Neural progenitor cell (in vitro differentiated cells): Measurements from ENCODE around the gene GRIP1. TPM values are rescaled to one million over a fixed set of nuclear protein-coding genes. Genes with fewer than 3 reads are reported as not detected.

ENCODE experiments used
- DNase-seq: peaks from one replicate; pipeline ENCODE4 v3.0.0-alpha.2; 2016; ENCODE audit warnings: low spot score
- H2AFZ ChIP-seq: fragments of 200-600 bp; sonication (generic); replicated peaks from 2 replicates; pipeline ENCODE4 v1.6.1; 2016; ENCODE audit warnings: antibody characterized with exemption
- H3F3A ChIP-seq: fragments of 200-600 bp; sonication (generic); 2 replicates; pipeline ENCODE4 v1.6.1; 2016; ENCODE audit warnings: antibody characterized with exemption, low read depth
- H3K27ac ChIP-seq: fragments of 200-600 bp; sonication (generic); 2 replicates; pipeline ENCODE4 v1.5.1; 2016; ENCODE audit warnings: mild to moderate bottlenecking
- H3K27me3 ChIP-seq: fragments of 200-600 bp; sonication (generic); 2 replicates; pipeline ENCODE4 v1.6.1; 2016; ENCODE audit warnings: mild to moderate bottlenecking, moderate library complexity
- H3K36me3 ChIP-seq: fragments of 200-600 bp; sonication (generic); 2 replicates; pipeline ENCODE4 v1.5.1; 2016
- H3K4me1 ChIP-seq: fragments of 200-600 bp; sonication (generic); 2 replicates; pipeline ENCODE4 v1.6.1; 2016; ENCODE audit warnings: mixed run types
- H3K4me2 ChIP-seq: fragments of 200-600 bp; sonication (generic); 2 replicates; pipeline ENCODE4 v1.6.1; 2016
- H3K4me3 ChIP-seq: fragments of 200-600 bp; sonication (generic); 2 replicates; pipeline ENCODE4 v1.5.1; 2016
- H3K79me2 ChIP-seq: fragments of 200-600 bp; sonication (generic); 2 replicates; pipeline ENCODE4 v1.6.1; 2016; ENCODE audit warnings: low read depth
- H3K9ac ChIP-seq: fragments of 200-600 bp; sonication (generic); 2 replicates; pipeline ENCODE4 v1.6.1; 2016
- H3K9me3 ChIP-seq: fragments of 200-600 bp; sonication (generic); 2 replicates; pipeline ENCODE4 v1.5.1; 2016; ENCODE audit warnings: low read depth
- H4K20me1 ChIP-seq: fragments of 200-600 bp; sonication (generic); 2 replicates; pipeline ENCODE4 v1.6.1; 2016; ENCODE audit warnings: low read depth
- H3K27ac Mint-ChIP-seq: 3 replicates; pipeline ENCODE4 v1.8.0; 2021; ENCODE audit warnings: mixed read lengths
- H3K27me3 Mint-ChIP-seq: 2 replicates; pipeline ENCODE4 v1.8.0; 2022; ENCODE audit warnings: low read depth, mild to moderate bottlenecking, inconsistent platforms, moderate library complexity, mixed read lengths; ENCODE audit not compliant: insufficient read depth
- H3K36me3 Mint-ChIP-seq: 3 replicates; pipeline ENCODE4 v1.8.0; 2021; ENCODE audit warnings: mixed read lengths
- H3K4me1 Mint-ChIP-seq: 3 replicates; pipeline ENCODE4 v1.8.0; 2021; ENCODE audit warnings: mixed read lengths
- H3K4me3 Mint-ChIP-seq: 3 replicates; pipeline ENCODE4 v1.8.0; 2021; ENCODE audit warnings: mild to moderate bottlenecking, moderate library complexity, mixed read lengths
- H3K9me3 Mint-ChIP-seq: 3 replicates; pipeline ENCODE4 v1.8.0; 2020; ENCODE audit warnings: mixed read lengths
- CTCF ChIP-seq: fragments of 200-600 bp; sonication (generic); IDR thresholded peaks from 2 replicates; pipeline ENCODE4 v1.5.1; 2017; ENCODE audit warnings: antibody characterized with exemption, mild to moderate bottlenecking
- EZH2 ChIP-seq: fragments of 200-600 bp; sonication (generic); IDR thresholded peaks from 2 replicates; pipeline ENCODE4 v1.6.1; 2017; ENCODE audit warnings: antibody characterized with exemption, mild to moderate bottlenecking, moderate library complexity
- EZH2phosphoT487 ChIP-seq: fragments of 200-600 bp; sonication (generic); IDR thresholded peaks from 2 replicates; pipeline ENCODE4 v1.6.1; 2017; ENCODE audit warnings: antibody characterized with exemption
- total RNA-seq: library from RNA; depleted of rRNA; stranded (reverse); fragments of >200 nt; gene quantifications from 2 replicates; pipeline ENCODE4 v1.2.3, GENCODE V29; 2015; ENCODE audit warnings: low replicate concordance

The GRIP1 gene
- total RNA-seq, 1 donor from 2014 or later: 38.2 TPM

GRCh38 chr12:66514581-66514980, 164.3 kb downstream of the GRIP1 start:
- Histone ChIP-seq H3K27ac (no peak overlapping the region), H3K79me2 (no peaks in the 10 kb centered on the region), H3K4me3 (no peak overlapping the region), H3K9me3 (no peaks in the 10 kb centered on the region), H3F3A (no peaks in the 10 kb centered on the region), H3K36me3 (no peaks in the 10 kb centered on the region), H3K27me3 (no peaks in the 10 kb centered on the region), H3K4me1 (no peaks in the 10 kb centered on the region), H3K4me2 (no peak overlapping the region), H3K9ac (no peak overlapping the region), H4K20me1 (no peaks in the 10 kb centered on the region), H2AFZ (no peak overlapping the region)
- Mint-ChIP-seq H3K36me3 (peaks cover 2% of the 10 kb centered on the region), H3K9me3 (no peaks in the 10 kb centered on the region), H3K4me1 (peaks cover 13% of the 10 kb centered on the region), H3K4me3 (no peak overlapping the region), H3K27ac (no peak overlapping the region), H3K27me3 (no peaks in the 10 kb centered on the region)
- DNase-seq: no peak
- TF ChIP-seq EZH2: no peak
- no peak for TF ChIP-seq CTCF
- no peak for TF ChIP-seq EZH2phosphoT487

DNA sequence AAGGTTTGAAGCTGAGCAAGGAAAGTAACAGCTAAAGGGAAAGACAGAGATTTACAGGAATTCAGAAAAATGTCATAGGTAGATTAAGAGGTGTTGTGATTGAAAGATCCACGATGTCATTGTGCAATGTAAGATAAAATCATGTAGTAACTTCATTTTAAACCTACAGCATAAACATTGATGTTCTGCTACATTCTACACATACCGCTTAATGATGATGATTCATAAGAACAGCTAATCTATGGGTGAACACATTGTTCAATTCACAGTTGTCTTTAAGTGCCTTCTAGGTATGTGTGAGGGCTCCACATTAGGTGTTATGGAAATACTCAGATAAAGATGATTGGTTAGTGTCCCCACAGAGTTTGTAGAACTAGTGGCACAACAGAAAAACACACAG, 170.9 kb downstream of the GRIP1 start:
- no peaks in the 10 kb centered on the region for H3K9me3 ChIP-seq
- Mint-ChIP-seq H3K9me3 (no peaks in the 10 kb centered on the region), H3K27ac (no peak overlapping the region), H3K27me3 (peaks cover 2% of the 10 kb centered on the region), H3K4me1 (no peaks in the 10 kb centered on the region), H3K36me3 (peaks cover 2% of the 10 kb centered on the region), H3K4me3 (no peak overlapping the region)
- H3K36me3 ChIP-seq: peaks cover 3% of the 10 kb centered on the region
- no peak overlapping the region for H3K9ac ChIP-seq
- H2AFZ ChIP-seq: no peak overlapping the region
- H3F3A ChIP-seq: no peaks in the 10 kb centered on the region
- no peak overlapping the region for H3K27ac ChIP-seq
- H3K4me2 ChIP-seq: no peak overlapping the region
- H4K20me1 ChIP-seq: no peaks in the 10 kb centered on the region
- DNase-seq: no peak
- no peak overlapping the region for H3K4me3 ChIP-seq
- TF ChIP-seq EZH2phosphoT487 (no peak), EZH2 (no peak), CTCF (no peak)
- no peaks in the 10 kb centered on the region for H3K4me1 ChIP-seq
- no peaks in the 10 kb centered on the region for H3K27me3 ChIP-seq
- no peaks in the 10 kb centered on the region for H3K79me2 ChIP-seq

DNA sequence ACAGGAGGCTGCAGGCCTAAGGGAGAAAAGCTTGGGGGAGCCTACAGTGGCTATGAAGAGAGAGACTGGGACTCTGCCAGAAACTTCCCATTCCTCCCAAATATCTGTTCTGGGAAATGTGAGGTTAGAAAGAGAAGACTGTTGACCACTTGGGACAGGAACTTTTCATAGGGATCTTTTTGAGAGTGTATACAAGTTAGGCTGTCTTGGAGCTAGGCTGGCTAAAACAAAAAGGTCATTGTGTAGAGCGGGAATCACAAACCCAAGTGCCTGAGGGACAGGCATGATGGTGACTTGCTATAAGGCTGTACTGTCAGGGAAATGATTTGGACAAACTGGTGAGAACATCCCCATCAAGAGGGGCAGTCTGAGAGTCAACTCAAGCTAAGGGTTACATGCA, 175.1 kb downstream of the GRIP1 start:
- no peak overlapping the region for H3K9ac ChIP-seq
- DNase-seq: no peak
- H3K4me2 ChIP-seq: no peak overlapping the region
- H3K79me2 ChIP-seq: no peaks in the 10 kb centered on the region
- H4K20me1 ChIP-seq: no peaks in the 10 kb centered on the region
- peaks cover 3% of the 10 kb centered on the region for H3K36me3 ChIP-seq
- H3K9me3 ChIP-seq: no peaks in the 10 kb centered on the region
- no peaks in the 10 kb centered on the region for H3K4me1 ChIP-seq
- H3F3A ChIP-seq: no peaks in the 10 kb centered on the region
- no peak overlapping the region for H2AFZ ChIP-seq
- Mint-ChIP-seq H3K27ac (no peak overlapping the region), H3K4me3 (no peak overlapping the region), H3K27me3 (peaks cover 2% of the 10 kb centered on the region), H3K36me3 (no peaks in the 10 kb centered on the region), H3K4me1 (peaks cover 30% of the 10 kb centered on the region), H3K9me3 (no peaks in the 10 kb centered on the region)
- no peaks in the 10 kb centered on the region for H3K27me3 ChIP-seq
- no peak overlapping the region for H3K27ac ChIP-seq
- H3K4me3 ChIP-seq: no peak overlapping the region
- no peak for TF ChIP-seq CTCF
- TF ChIP-seq EZH2: no peak
- no peak for TF ChIP-seq EZH2phosphoT487

- Histone ChIP-seq H3K27ac (no peak overlapping the region), H3K9ac (no peak overlapping the region), H3K9me3 (no peaks in the 10 kb centered on the region), H3K4me1 (no peaks in the 10 kb centered on the region), H2AFZ (no peak overlapping the region), H3K4me2 (no peak overlapping the region), H4K20me1 (no peaks in the 10 kb centered on the region), H3K4me3 (no peak overlapping the region), H3K27me3 (no peaks in the 10 kb centered on the region), H3K36me3 (peaks cover 3% of the 10 kb centered on the region), H3F3A (no peaks in the 10 kb centered on the region), H3K79me2 (no peaks in the 10 kb centered on the region)
- TF ChIP-seq EZH2 (no peak), EZH2phosphoT487 (no peak), CTCF (no peak)
- peaks cover 2% of the 10 kb centered on the region for H3K27me3 Mint-ChIP-seq
- no peak overlapping the region for H3K4me3 Mint-ChIP-seq
- peaks cover 37% of the 10 kb centered on the region for H3K4me1 Mint-ChIP-seq
- no peaks in the 10 kb centered on the region for H3K9me3 Mint-ChIP-seq
- H3K36me3 Mint-ChIP-seq: no peaks in the 10 kb centered on the region
- no peak overlapping the region for H3K27ac Mint-ChIP-seq
- no peak for DNase-seq
Observed at GRCh38 chr12:66502911-66503310, 176.0 kb downstream of the GRIP1 start.
